SJCRH30 (cell line): ENCODE data around the gene ATG12. TPM values are rescaled to one million over a fixed set of nuclear protein-coding genes. Genes with fewer than 3 reads are reported as not detected.
"Not testable (repeated sequence)": the region's sequence is repeated elsewhere in the genome, so short reads cannot be mapped to it uniquely, and the experiment has no call there.

Experiments
- DNase-seq, 2 experiments: peaks; one replicate each; pipeline ENCODE4 v3.0.0-alpha.2; 2015 to 2020
- H3K27ac ChIP-seq: fragments of 250-450 bp; sonication (Bioruptor Pico); 2 replicates; pipeline ENCODE4 v1.5.1; 2020; ENCODE audit warnings: mild to moderate bottlenecking, moderate library complexity
- H3K27me3 ChIP-seq: fragments of 250-450 bp; sonication (Bioruptor Pico); 2 replicates; pipeline ENCODE4 v1.5.1; 2020; ENCODE audit warnings: mild to moderate bottlenecking, moderate library complexity
- H3K36me3 ChIP-seq: fragments of 250-450 bp; sonication (Bioruptor Pico); 2 replicates; pipeline ENCODE4 v1.5.1; 2020; ENCODE audit warnings: mild to moderate bottlenecking, moderate library complexity
- H3K4me1 ChIP-seq: fragments of 250-450 bp; sonication (Bioruptor Pico); 2 replicates; pipeline ENCODE4 v1.5.1; 2020; ENCODE audit warnings: mild to moderate bottlenecking, moderate library complexity
- H3K4me3 ChIP-seq: fragments of 250-450 bp; sonication (Bioruptor Pico); 2 replicates; pipeline ENCODE4 v1.5.1; 2020; ENCODE audit warnings: mild to moderate bottlenecking, moderate library complexity
- H3K9me3 ChIP-seq: fragments of 250-450 bp; sonication (Bioruptor Pico); replicated peaks from 2 replicates; pipeline ENCODE4 v1.5.1; 2020; ENCODE audit warnings: mild to moderate bottlenecking, moderate library complexity
- total RNA-seq: library from RNA; depleted of rRNA; stranded (reverse); fragments of >200 nt; shearing (Covaris generic); gene quantifications from 2 replicates; pipeline ENCODE4 v1.2.3, GENCODE V29; 2014

Gene ATG12
- total RNA-seq, 1 experiment from 2014 or later = 62.5 TPM

DNA sequence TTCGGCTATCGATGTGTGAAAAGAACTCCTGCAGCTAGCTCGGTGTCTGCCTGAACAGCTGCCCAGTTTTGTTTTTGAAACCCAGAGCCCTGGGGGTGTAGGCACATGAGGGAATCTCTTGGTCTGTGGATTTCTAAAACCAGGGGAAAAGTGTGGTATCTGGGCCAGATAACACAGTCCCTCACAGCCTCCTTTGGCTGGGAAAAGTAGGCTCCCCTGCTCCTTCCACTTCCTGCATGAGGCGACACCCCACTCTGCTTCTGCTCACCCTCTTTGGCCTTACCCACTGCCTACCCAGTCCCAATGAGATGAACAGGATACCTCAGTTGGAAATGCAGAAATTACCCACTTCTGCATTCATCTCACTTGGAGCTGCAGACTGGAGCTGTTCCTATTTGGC is 15.4 kb downstream of the ATG12 start:
- H3K4me3 ChIP-seq = no peak overlapping the region
- H3K9me3 ChIP-seq = peaks cover 3% of the 10 kb centered on the region; the same call in 1 of the 2 replicates
- no peak for DNase-seq
- no peak overlapping the region for H3K27ac ChIP-seq
- no peaks in the 10 kb centered on the region for H3K27me3 ChIP-seq
- H3K36me3 ChIP-seq = peaks cover 29% of the 10 kb centered on the region
- H3K4me1 ChIP-seq = no peaks in the 10 kb centered on the region

DNA sequence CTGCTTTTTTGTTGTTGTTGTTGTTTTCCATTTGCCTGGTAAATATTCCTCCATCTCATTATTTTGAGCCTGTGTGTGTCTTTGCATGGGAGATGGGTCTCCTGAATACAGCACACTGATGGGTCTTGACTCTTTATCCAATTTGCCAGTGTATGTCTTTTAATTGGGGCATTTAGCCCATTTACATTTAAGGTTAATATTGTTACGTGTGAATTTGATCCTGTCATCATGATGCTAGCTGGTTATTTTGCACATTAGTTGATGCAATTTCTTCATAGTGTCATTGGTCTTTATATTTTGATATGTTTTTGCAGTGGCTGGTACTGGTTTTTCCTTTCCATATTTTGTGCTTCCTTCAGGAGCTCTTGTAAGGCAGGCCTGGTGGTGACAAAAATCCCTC is 16.4 kb downstream of the ATG12 start:
- not testable (repeated sequence) for DNase-seq, H3K4me3 ChIP-seq, H3K27ac ChIP-seq, H3K4me1 ChIP-seq, H3K27me3 ChIP-seq, H3K9me3 ChIP-seq
- H3K36me3 ChIP-seq = peaks cover 21% of the 10 kb centered on the region

DNA sequence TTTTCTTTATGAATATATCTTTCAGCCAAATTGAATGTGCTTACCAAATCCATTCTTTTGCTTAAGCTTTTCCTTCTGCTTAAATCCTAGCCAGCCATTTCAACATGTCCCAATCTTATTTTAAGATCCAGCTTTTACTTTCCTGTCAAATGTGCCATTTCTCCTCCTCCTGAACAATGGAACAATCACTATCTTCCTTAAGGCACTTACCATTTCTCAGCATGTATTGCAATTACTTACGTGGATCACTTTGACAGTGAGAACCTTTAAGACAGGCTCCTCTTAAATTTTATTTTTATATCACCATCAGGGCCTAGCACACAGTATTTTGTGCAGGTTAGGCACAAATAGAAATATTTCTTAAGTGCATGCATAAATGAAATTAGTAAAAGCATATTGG is 20.5 kb downstream of the ATG12 start:
- DNase-seq = no peak
- Histone ChIP-seq H3K27ac (no peak overlapping the region), H3K4me3 (no peak overlapping the region), H3K4me1 (no peaks in the 10 kb centered on the region), H3K27me3 (no peaks in the 10 kb centered on the region), H3K36me3 (no peaks in the 10 kb centered on the region), H3K9me3 (0 out of 2 replicates have a peak, but pooled peaks cover 3% of the 10 kb centered on the region)

DNA sequence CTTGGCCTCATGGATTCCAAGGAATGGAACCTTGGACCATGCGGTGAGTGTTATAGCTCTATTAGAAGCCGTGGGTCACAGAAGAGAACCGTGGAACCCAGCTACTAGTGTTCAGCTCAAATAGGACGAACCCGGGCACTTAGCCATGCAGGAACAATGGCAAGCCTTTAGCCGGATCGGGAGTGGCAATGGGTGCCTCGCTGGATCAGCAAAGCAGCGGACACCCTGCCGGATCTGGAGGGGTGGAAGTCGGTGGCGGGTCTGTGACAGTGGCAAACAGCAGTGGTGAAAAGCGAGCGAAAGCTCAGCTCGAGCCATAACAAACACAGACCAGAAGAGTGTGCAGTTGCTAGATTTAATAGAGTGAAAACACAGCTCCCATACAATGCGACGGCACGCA is 22.5 kb downstream of the ATG12 start:
- no peaks in the 10 kb centered on the region for H3K36me3 ChIP-seq
- H3K9me3 ChIP-seq = 0 out of 2 replicates have a peak, but pooled peaks cover 3% of the 10 kb centered on the region
- no peaks in the 10 kb centered on the region for H3K27me3 ChIP-seq
- no peaks in the 10 kb centered on the region for H3K4me1 ChIP-seq
- H3K27ac ChIP-seq = no peak overlapping the region
- no peak overlapping the region for H3K4me3 ChIP-seq
- DNase-seq = no peak

DNA sequence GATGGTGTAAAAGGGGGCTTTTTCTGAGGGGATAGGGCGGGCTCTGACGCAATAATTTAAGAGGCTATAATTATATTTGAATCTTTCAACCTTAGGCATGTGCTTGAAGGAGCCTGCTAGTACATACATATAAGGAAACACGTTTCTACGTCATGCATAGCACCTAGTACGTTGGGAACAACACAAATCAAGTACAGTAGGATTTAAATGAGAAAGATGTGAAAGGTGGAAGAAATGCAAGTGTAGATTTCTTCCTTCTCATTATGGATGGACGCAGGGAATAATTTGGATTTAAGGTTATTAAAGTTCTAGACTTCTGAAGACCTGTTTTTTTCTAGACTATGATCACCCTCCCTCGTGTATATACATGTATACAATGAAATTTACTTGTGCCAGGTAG is 24.0 kb downstream of the ATG12 start:
- no peaks in the 10 kb centered on the region for H3K9me3 ChIP-seq
- no peaks in the 10 kb centered on the region for H3K36me3 ChIP-seq
- H3K4me3 ChIP-seq = no peak overlapping the region
- DNase-seq = no peak
- no peak overlapping the region for H3K27ac ChIP-seq
- H3K27me3 ChIP-seq = no peaks in the 10 kb centered on the region
- no peaks in the 10 kb centered on the region for H3K4me1 ChIP-seq

DNA sequence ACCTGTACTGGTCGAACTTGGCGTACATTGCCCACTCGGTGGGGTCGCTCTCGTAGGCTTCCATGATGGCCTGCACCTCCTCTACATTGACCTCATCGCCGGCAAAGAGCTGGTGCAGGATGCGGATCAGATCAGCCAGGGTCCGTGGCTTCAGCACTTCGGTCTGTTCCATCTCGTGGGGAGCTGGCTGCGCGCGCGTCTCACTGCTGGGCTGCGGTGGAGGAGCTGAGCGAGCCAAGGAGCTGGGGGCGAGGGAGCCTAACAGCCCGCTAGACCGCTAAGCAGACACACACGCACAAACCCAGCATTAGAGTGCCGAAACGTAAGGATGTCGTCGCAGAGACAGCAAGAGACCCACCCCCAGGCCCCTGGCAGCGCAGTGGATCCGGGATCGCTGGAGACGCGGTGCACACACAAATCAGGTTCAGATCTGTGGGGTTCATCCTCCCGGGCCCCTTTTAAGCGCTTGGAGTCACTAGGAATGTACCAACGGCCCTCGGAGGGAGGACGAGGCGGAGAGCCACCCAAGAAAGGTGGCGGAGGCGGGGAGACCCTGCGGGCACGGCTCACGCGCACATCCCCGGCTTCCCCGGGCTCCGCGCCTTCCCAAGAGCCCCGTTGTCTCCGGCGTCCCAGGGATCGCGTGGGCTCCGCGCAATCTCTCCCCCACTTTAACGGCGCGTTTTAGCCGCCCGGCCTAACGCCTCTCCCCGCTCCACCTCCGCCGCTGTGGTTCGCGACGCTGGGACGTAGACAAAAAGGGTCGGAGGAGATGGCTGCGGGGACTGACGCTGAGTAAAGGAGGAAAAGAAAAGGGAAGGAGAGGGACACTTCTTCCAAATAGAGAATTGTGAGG is 24.9 kb downstream of the ATG12 start, which contains the start of gene CDO1:
TSS of gene CDO1 (minus strand) at position 434 of the 856 bp plus-strand sequence. CDS start at position 172, 262 bp downstream.
- no peaks in the 10 kb centered on the region for H3K36me3 ChIP-seq
- no peak within 1 kb of the TSS for H3K27ac ChIP-seq
- H3K4me3 ChIP-seq = peak within 1 kb of the TSS; percentile 43
- DNase-seq = peak in 1 of 2 experiments; percentile 16
- H3K9me3 ChIP-seq = no peaks in the 10 kb centered on the region
- no peaks in the 10 kb centered on the region for H3K27me3 ChIP-seq
- no peaks in the 10 kb centered on the region for H3K4me1 ChIP-seq

DNA sequence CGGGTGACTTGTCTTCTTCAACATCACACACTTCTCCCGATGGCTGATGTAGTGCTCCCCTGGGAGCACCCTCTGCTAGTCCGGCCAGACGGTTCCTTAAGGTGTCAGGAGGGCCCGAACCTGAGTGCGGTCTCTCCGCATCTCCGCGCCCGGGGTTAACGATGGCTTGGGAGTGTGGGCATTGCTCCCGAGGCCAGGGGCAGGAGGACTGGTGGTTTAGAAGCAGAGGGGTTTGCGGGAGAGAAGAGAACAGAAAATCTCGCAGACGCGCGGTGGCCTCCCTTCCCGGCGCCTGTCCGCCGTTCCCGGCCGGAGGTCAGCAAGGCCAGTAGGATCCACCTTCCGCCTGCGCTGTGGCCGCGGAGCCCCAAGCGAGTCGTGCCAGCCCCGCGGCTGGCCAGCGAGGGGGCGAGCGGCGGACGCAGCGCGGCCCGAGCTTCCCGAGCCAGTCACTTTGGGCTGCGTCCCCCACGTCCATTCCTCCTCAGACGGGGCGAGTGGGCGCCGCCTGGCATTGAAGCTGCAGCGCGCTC is 25.6 kb downstream of the ATG12 start:
- H3K27me3 ChIP-seq = no peaks in the 10 kb centered on the region
- no peak for DNase-seq
- no peaks in the 10 kb centered on the region for H3K36me3 ChIP-seq
- no peaks in the 10 kb centered on the region for H3K9me3 ChIP-seq
- no peaks in the 10 kb centered on the region for H3K4me1 ChIP-seq
- no peak overlapping the region for H3K27ac ChIP-seq
- no peak overlapping the region for H3K4me3 ChIP-seq

DNA sequence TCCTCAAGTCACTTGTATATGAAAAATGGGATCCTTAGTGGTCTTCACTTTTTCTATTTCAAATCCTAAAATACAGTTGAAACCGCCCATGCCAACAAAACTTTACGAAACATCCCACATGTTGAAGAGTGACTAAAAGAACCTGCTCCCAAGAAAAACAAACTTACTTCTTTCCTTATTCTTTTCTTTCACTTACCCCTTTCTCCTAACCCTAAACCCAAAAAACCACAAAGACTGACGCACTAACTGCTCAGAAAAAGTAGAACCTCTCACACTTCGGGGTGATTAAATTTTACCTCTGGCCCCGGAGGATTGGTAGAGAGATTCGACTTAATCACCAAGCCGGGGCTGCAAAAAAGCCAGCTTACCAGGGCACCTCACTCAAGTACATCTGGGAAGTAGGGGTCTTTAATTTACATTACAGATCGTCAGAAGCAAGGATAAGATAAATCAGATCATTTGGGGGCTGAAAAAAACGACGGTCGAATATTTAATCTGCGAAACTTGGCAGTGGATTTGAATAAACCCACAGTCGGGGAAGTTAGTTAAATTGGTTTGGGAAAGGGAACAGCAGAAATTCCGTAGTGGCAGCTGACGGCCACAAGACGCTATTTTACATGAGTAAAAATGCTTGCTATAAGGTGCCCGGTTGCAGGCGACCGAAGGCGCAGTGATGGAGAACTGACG is 26.2 kb downstream of the ATG12 start:
- H3K4me3 ChIP-seq = no peak overlapping the region
- no peak overlapping the region for H3K27ac ChIP-seq
- DNase-seq = no peak
- no peaks in the 10 kb centered on the region for H3K4me1 ChIP-seq
- H3K9me3 ChIP-seq = no peaks in the 10 kb centered on the region
- H3K36me3 ChIP-seq = no peaks in the 10 kb centered on the region
- H3K27me3 ChIP-seq = no peaks in the 10 kb centered on the region

DNA sequence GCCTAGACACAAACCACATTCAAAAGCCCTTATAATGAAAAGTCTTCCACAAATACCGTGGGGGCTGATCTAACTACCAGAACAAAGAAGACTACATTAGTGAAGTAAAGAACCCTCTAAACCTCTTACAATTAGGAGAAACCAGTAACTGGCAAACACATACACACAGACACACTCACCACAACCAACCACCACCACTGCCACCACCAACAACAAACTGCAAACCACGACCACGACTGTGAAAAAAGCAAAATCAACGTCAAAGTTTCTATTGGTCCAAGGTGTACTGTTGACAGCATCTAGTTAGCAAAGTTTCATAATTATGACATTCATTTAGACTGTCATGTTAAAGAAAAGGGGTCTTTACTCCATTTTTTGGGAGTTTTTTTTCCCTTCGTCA is 27.6 kb downstream of the ATG12 start:
- DNase-seq = no peak
- Histone ChIP-seq H3K36me3 (no peaks in the 10 kb centered on the region), H3K4me3 (no peak overlapping the region), H3K9me3 (no peaks in the 10 kb centered on the region), H3K27ac (no peak overlapping the region), H3K27me3 (no peaks in the 10 kb centered on the region), H3K4me1 (no peaks in the 10 kb centered on the region)

DNA sequence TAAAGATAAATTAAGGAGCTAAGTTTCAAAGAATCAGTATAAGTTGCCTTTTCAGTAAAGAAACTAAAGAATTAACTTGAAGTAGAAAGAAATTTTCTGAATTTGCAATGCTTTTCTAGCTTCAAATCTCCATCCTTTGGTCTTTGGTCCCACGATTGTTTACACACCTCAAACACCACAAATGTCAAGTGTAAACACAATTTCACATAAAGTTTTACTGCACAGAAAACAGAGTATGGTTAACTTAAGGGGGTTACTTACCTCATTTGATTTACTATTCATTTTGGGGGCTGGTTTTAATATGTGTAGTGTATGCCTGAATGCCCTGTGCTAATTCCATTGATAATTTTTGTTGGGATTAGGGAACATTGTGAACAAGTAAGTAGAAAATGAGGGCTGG is 29.0 kb downstream of the ATG12 start:
- Histone ChIP-seq H3K27ac (no peak overlapping the region), H3K4me1 (no peaks in the 10 kb centered on the region), H3K27me3 (no peaks in the 10 kb centered on the region), H3K36me3 (no peaks in the 10 kb centered on the region), H3K4me3 (no peak overlapping the region), H3K9me3 (no peaks in the 10 kb centered on the region)
- no peak for DNase-seq

DNA sequence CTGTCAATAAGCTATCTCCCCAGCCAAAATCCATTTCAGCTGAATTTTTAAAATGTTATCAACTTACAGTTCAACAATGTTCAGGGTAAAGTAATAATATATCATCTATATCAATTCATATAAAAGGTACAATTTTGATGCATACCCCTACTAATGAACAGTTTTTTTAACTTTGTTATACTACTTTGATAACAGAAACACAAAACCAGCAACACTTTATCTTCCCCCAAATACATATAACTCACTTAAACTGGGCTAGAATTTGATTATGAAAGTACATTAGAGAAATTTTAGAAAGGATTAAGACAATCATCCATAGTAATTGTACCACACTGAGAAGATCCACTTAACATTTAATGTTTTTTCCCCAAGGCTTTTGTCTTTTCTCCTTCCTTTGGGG is 30.0 kb downstream of the ATG12 start:
- H3K4me1 ChIP-seq = no peaks in the 10 kb centered on the region
- no peak overlapping the region for H3K27ac ChIP-seq
- H3K4me3 ChIP-seq = no peak overlapping the region
- DNase-seq = no peak
- H3K36me3 ChIP-seq = no peaks in the 10 kb centered on the region
- no peaks in the 10 kb centered on the region for H3K27me3 ChIP-seq
- no peaks in the 10 kb centered on the region for H3K9me3 ChIP-seq

DNA sequence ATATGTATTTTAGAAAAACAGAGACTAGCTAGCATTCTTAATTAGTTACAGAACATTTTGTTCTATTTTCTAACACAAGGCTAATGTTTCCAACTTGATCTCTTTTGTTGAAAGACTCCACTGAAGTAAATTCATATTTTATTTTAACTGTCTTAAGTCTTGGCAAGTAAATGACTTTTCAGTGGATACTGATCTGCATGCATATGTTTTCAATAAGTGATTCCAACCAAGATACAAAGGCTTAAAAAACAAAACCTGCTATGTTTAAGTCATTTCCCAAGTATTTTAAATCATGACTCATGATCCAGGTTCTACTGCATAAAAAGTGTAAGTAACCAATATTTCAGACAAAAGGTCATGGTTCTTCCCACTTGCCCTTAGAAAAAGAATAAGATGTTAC is 30.6 kb downstream of the ATG12 start:
- H3K36me3 ChIP-seq = no peaks in the 10 kb centered on the region
- H3K27ac ChIP-seq = no peak overlapping the region
- no peak for DNase-seq
- H3K4me3 ChIP-seq = no peak overlapping the region
- H3K9me3 ChIP-seq = no peaks in the 10 kb centered on the region
- H3K27me3 ChIP-seq = no peaks in the 10 kb centered on the region
- no peaks in the 10 kb centered on the region for H3K4me1 ChIP-seq

DNA sequence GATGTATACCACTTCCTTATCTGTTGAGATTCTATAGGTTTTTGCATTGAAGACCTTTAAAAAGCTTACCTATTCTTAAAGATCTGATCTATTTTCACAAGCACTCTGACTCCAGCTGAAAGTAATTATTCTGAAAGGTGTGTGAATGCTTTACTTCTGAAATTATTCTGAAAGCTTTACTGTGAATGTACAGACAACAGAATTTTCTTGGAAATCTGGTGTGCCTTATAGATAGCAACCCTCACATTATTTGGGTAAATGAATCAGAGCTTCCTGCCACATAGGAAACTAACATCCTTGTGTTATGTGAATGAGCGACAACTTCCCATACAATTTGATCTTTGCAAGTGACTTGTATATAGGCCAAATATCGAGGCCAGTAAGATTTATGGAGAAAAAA is 31.4 kb downstream of the ATG12 start:
- Histone ChIP-seq H3K36me3 (no peaks in the 10 kb centered on the region), H3K27me3 (no peaks in the 10 kb centered on the region), H3K4me3 (no peak overlapping the region), H3K4me1 (peaks cover under 1% of the 10 kb centered on the region; the same call in 1 of the 2 replicates), H3K27ac (no peak overlapping the region), H3K9me3 (0 out of 2 replicates have a peak, but pooled peaks cover 2% of the 10 kb centered on the region)
- no peak for DNase-seq

DNA sequence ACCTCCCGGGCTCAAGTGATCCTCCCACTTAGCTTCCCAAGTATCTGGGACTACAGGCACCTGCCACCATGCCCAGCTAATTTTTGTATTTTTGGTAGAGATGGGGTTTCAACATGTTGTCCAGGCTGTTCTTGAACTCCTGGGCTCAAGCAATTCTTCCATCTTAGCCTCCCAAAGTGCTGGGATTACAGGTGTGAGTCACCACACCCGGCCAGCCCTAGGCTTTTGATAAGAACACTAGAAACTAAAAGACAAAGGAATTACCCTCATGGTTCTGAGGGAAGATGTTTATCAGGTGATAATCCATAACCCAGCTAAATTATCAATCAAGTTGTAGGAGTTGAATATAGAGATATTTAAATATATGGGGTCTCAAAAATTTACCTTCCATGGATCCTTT is 33.3 kb downstream of the ATG12 start:
- DNase-seq, H3K9me3 ChIP-seq, H3K4me3 ChIP-seq, H3K36me3 ChIP-seq, H3K4me1 ChIP-seq, H3K27ac ChIP-seq, H3K27me3 ChIP-seq: not testable (repeated sequence)

DNA sequence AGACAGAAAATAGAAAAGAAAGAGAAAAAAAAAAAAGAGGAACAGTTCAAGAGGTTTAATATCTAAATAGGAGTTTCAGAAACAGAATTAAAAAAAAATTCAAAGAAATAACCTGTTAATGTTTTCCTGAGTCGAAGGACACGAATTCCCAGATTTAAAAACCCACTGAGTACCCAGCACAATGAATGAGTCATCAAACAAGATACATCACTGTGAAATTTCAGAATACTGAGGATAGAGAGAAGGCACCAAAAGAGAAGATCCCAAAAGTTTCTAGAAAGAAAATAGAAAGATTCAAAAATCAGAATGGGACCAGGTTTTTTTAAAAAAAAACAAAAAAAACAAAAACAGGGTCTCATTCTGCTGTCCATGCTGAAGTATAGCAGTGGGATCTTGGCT is 33.7 kb downstream of the ATG12 start:
- H3K27ac ChIP-seq = no peak overlapping the region
- H3K4me3 ChIP-seq = no peak overlapping the region
- DNase-seq = no peak
- peaks cover 4% of the 10 kb centered on the region; the same call in 1 of the 2 replicates for H3K4me1 ChIP-seq
- no peaks in the 10 kb centered on the region for H3K27me3 ChIP-seq
- H3K36me3 ChIP-seq = no peaks in the 10 kb centered on the region
- H3K9me3 ChIP-seq = 0 out of 2 replicates have a peak, but pooled peaks cover 2% of the 10 kb centered on the region
